ENCODE measurements around the gene SYCE3.

DNA sequence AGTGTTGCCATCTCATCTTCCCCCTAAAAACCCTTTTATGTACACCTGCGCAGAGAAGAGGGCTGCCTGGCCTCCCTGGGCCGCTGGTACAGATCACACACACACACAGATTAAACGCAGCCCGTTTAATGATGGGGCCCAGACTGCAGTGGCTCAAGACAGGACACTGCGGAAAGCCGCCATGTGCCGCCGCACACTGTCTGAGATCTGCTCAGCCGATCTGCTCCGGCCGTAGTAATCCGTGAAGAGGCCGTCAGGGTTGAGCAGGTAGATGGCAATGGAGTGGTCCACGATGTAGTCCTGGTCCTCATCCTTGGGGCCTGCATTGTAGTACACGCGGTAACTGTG, 39.3 kb downstream of the SYCE3 start:
- TF ChIP-seq, protein P1, sequence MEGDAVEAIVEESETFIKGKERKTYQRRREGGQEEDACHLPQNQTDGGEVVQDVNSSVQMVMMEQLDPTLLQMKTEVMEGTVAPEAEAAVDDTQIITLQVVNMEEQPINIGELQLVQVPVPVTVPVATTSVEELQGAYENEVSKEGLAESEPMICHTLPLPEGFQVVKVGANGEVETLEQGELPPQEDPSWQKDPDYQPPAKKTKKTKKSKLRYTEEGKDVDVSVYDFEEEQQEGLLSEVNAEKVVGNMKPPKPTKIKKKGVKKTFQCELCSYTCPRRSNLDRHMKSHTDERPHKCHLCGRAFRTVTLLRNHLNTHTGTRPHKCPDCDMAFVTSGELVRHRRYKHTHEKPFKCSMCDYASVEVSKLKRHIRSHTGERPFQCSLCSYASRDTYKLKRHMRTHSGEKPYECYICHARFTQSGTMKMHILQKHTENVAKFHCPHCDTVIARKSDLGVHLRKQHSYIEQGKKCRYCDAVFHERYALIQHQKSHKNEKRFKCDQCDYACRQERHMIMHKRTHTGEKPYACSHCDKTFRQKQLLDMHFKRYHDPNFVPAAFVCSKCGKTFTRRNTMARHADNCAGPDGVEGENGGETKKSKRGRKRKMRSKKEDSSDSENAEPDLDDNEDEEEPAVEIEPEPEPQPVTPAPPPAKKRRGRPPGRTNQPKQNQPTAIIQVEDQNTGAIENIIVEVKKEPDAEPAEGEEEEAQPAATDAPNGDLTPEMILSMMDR (IDR thresholded peaks at IDR 0.05): no peak
- TF ChIP-seq POLR2A (IDR thresholded peaks at IDR 0.05): no peak
